ENCODE data around the gene C1orf159.

DNA sequence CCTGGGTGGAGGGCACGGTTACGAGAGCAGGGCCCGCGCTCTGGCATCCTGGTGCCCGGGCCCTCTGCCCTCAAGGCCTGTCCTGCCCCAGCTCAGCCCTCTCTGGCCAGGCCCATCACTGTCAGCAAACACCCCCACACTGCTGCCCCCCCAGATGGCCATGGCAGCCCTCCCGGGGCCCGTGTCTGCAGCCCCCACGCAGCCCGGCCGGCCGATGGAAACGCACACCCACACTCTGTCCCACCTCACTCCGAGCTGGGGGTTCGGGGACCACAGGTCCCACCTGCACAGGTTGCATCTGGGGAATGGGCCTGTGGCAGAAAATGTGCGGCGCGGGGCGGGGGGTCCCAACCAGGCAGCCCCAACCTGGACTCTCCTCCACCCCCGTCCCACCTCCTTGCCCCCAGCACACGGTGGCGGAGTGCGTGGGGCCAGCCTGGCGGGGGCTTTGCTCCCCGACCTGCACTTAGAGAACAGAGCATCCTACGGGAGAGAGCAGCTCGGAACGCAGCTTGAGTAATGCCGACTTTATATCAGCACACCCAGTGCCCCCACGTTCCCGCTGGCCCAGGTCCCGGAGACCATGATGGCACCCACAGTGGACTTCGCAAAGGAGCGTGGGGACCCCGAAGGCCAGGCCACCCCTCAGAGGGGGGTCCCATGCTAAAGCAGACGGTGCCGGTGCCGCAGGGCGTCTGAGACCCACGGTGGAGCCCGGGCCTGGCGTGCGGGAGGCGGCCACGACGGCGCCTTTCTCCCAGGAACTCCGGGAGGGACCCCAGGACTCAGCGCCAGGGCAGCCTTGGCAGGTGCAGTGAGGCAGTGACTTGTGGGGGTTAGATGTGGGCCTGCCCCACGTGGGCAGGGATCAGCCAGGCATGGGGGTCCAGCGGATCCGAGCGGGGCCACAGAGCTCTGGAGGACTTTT is 34.3 kb downstream of the C1orf159 start:
- TF ChIP-seq EZH2 (IDR thresholded peaks at IDR 0.05; ENCODE audit: insufficient read depth, poor library complexity, severe bottlenecking) (no peak), EZH2phosphoT487 (IDR thresholded peaks at IDR 0.05; ENCODE audit: insufficient read depth, low read depth) (no peak)
